GM13976 (cell line): ENCODE measurements around the gene GRK1.

Experiments used
- DNase-seq: peaks from one replicate; pipeline ENCODE4 v3.0.0; 2012; ENCODE audit warnings: low spot score
- CTCF ChIP-seq: IDR thresholded peaks from 2 replicates; pipeline ENCODE4 v1.5.1; 2012; ENCODE audit warnings: borderline replicate concordance, mild to moderate bottlenecking; ENCODE audit not compliant: insufficient read depth; ENCODE audit errors: extremely low read depth, missing control alignments, control extremely low read depth
- in situ Hi-C: fragments of 300-500 bp; cut with MboI; formaldehyde crosslinking; loops from one replicate; pipeline ENCODE4 v1.12.0; 2022; ENCODE audit warnings: low sequenced_read_pairs, mixed read lengths, inconsistent platforms; ENCODE audit not compliant: unreplicated experiment

GRK1 gene

DNA sequence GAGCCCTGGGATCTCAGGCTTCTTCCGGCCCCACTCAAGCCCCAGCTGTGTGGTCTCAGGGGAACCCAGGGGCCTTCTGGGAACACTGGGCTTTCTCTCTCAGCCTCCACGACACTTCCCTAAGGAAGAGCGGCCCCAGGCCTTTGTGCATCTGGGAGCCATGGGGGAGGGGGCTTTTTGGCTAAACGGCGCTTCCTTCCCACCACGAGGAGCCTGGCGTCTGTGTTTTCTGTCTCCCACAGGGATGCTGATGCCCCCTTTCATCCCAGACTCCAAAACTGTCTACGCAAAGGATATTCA lies 67.8 kb downstream of the GRK1 start:
- in situ Hi-C loops, result no loop called here
- no peak for DNase-seq
- TF ChIP-seq CTCF, result no peak

DNA sequence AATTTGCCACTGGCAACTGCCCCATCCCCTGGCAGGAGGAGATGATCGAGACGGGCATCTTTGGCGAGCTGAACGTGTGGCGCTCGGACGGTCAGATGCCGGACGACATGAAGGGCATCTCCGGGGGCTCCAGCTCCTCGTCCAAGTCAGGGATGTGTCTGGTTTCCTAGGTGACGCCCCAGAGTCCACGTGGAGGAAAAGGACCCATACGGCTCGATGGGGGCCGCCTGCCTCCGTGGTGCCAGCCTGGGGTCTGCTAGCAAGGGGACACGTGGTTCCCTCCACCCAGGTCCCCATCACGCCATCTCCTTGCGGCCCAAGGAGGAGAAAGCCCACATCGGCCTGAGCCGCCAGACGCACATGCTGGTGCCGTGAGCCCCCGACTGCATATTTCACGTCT lies 68.2 kb downstream of the GRK1 start:
- no peak for DNase-seq
- TF ChIP-seq CTCF, result no peak
- in situ Hi-C loops, result no loop called here

GRCh38 chr13:113735750-113736149 lies 68.7 kb downstream of the GRK1 start:
- in situ Hi-C loops, result no loop called here
- no peak for DNase-seq
- no peak for TF ChIP-seq CTCF

GRCh38 chr13:113736258-113736731 lies 69.3 kb downstream of the GRK1 start:
- no peak for TF ChIP-seq CTCF
- in situ Hi-C loops, result no loop called here
- DNase-seq, result no peak

DNA sequence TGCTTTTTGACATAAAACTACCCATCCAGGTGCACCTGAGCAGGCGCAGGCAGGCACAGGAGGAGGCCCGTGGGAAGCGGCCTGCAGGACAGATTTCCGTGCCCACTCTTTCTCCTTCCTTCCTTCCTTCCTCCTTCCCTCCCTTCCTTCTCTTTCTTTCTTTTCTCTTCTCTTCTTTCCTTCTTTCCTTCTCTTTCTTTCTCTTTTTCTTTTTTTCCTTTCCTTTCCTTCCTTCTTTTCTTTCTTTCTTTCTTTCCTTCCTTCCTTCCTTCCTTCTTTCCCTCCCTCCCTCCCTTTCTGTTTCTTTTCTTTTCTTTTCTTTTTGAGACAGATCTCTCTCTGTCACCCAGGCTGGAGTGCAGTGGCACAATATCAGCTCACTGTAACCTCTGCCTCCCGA lies 70.8 kb downstream of the GRK1 start:
- TF ChIP-seq CTCF, result no peak
- no peak for DNase-seq
- in situ Hi-C loops, result no loop called here

GRCh38 chr13:113739527-113740285 lies 72.7 kb downstream of the GRK1 start:
- no peak for TF ChIP-seq CTCF
- no peak for DNase-seq
- in situ Hi-C loops, result no loop called here

- no peak for TF ChIP-seq CTCF
- no peak for DNase-seq
- in situ Hi-C loops, result no loop called here
Measured at GRCh38 chr13:113740286-113740556, 73.2 kb downstream of the GRK1 start.
